Measurements from ENCODE around the gene PHF23.

- TF ChIP-seq CTCF (IDR thresholded peaks at IDR 0.05) (no peak), POLR2A (IDR thresholded peaks at IDR 0.05) (no peak)
Observed at GRCh38 chr17:7204336-7204735, 34.9 kb downstream of the PHF23 start.

Data from thyroid gland (tissue), 4 donors.